BJ (cell line): Measurements from ENCODE around the gene HIPK3. TPM values are rescaled to one million over a fixed set of nuclear protein-coding genes. Genes with fewer than 3 reads are reported as not detected.

Source experiments
- CTCF ChIA-PET: fragments of 350-600 bp; formaldehyde crosslinking; extraction: SDS; loops from one replicate; lab custom pipeline; 2021; ENCODE audit warnings: antibody characterized with exemption, inconsistent platforms; lab: Yijun Ruan, JAX
- POLR2A ChIA-PET: fragments of 300-600 bp; sonication (Branson Sonifier 250); formaldehyde crosslinking; extraction: SDS; loops from one replicate; lab custom pipeline; 2021; ENCODE audit warnings: antibody characterized with exemption; lab: Charles Lee
- DNase-seq: peaks from one replicate; pipeline ENCODE4 v3.0.0-alpha.2; 2011; ENCODE audit warnings: low read depth
- H3K27me3 ChIP-seq: 2 replicates; pipeline ENCODE4 v1.6.0; 2011; ENCODE audit warnings: low read length; ENCODE audit not compliant: control insufficient read depth, insufficient read depth
- H3K36me3 ChIP-seq: 2 replicates; pipeline ENCODE4 v1.5.1; 2011; ENCODE audit warnings: low read length; ENCODE audit not compliant: control insufficient read depth, insufficient read depth
- H3K4me3 ChIP-seq: 2 replicates; pipeline ENCODE4 v1.5.1; 2011; ENCODE audit warnings: low read depth, mild to moderate bottlenecking, control low read depth, low read length
- polyA plus RNA-seq: library from polyadenylated mRNA; depleted of rRNA; stranded (reverse); fragments of >200 nt; gene quantifications from 2 replicates; pipeline ENCODE4 v1.2.3, GENCODE V29; 2011
- TF ChIP-seq, protein P1 (sequence below): IDR thresholded peaks from 2 replicates; pipeline ENCODE4 v1.5.1; 2011; ENCODE audit warnings: low read depth, mild to moderate bottlenecking, control low read depth, inconsistent platforms, low read length, moderate library complexity; ENCODE audit not compliant: insufficient read depth

HIPK3 gene
- polyA plus RNA-seq, 1 experiment, result 18.9 TPM

DNA sequence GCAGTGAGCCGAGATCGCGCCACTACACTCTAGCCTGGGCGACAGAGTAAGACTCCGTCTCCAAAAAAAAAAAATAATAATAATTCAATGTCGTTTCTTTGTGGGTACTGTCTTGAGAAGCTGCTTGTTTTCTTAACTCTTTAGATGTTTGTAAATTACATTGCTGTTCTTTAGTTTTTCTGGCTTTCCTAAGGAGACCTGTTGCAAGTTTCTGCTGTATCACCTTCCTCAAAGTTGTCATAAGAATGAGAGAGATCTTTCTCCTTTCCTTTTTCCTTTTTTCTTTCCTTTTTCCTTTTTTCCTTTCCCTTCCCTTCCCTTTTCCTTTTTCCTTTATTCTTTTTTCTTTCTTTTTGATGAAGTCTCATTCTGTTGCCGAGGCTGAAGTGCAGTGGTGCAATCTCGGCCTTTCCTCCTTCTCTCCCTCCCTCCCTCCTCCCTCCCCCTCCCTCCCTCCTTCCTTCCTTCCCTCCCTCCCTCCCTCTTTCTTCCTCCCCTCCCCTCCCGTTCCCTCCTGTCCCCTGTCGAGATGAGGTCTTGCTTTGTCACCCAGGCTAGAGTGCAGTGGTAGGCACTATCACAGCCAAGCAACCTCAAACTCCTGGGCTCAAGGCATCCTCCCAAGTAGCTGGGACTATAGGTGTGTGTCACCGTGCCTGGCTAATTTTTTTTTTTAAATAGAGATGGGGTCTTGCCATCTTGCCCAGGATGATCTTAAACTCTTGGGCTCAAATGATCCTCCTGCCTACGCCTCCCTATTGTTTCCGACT, 15.3 kb downstream of the HIPK3 start:
- TF ChIP-seq, protein P1, sequence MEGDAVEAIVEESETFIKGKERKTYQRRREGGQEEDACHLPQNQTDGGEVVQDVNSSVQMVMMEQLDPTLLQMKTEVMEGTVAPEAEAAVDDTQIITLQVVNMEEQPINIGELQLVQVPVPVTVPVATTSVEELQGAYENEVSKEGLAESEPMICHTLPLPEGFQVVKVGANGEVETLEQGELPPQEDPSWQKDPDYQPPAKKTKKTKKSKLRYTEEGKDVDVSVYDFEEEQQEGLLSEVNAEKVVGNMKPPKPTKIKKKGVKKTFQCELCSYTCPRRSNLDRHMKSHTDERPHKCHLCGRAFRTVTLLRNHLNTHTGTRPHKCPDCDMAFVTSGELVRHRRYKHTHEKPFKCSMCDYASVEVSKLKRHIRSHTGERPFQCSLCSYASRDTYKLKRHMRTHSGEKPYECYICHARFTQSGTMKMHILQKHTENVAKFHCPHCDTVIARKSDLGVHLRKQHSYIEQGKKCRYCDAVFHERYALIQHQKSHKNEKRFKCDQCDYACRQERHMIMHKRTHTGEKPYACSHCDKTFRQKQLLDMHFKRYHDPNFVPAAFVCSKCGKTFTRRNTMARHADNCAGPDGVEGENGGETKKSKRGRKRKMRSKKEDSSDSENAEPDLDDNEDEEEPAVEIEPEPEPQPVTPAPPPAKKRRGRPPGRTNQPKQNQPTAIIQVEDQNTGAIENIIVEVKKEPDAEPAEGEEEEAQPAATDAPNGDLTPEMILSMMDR, result no peak
- H3K4me3 ChIP-seq, result no peak overlapping the region
- POLR2A ChIA-PET, result no interaction called here
- no peaks in the 10 kb centered on the region for H3K27me3 ChIP-seq
- no peaks in the 10 kb centered on the region for H3K36me3 ChIP-seq
- CTCF ChIA-PET, result no interaction called here
- no peak for DNase-seq

DNA sequence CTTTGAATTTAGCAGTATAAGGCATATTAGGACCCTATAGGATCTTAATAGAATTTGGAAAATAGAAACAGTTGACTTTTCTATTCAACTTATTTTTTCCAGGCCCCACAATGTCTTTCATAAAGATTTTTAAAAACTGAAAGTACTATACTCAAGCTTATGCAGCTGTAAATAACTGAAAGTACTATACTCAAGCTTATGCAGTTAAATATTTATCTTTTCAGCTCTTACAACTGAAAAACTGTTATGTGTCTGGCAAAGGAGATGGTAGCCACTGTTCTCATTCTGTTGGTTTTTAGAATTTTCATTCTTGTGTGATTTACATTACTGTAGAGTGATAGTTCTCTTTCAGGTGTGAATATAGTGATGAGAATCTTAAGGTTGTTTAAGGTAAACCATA, 16.5 kb downstream of the HIPK3 start:
- no peak for DNase-seq
- Histone ChIP-seq H3K4me3 (no peak overlapping the region), H3K36me3 (no peaks in the 10 kb centered on the region), H3K27me3 (no peaks in the 10 kb centered on the region)
- CTCF ChIA-PET, result interaction anchor here (0.6 to 1.4 kb wide), 2 partner anchors 10 to 46 kb away, joined by 3 to 4 read pairs; no protein-coding TSS in a partner anchor
- POLR2A ChIA-PET, result interaction anchor here (0.7 kb wide), 1 partner anchor 449 kb away, joined by 3 read pairs; no protein-coding TSS in a partner anchor
- TF ChIP-seq, protein P1, result no peak

DNA sequence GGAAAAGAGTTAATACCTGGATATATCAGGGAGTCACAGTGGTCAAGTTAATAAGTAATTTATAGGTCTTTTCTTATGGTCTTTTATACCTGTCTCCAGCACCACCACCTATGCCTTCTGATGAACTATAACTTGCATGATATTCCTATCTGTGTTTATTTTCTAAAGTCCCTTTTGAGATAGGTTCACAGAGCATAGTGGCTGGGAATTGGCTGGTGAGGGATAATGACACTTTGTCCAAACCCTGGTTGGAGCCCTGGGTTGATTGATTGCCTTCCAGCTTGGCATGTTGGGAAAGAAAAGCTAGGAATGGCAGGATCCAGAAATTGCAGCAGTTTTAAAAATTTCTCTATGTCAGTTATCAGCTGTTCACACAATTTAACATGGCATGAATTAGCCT, 23.2 kb downstream of the HIPK3 start:
- POLR2A ChIA-PET, result no interaction called here

DNA sequence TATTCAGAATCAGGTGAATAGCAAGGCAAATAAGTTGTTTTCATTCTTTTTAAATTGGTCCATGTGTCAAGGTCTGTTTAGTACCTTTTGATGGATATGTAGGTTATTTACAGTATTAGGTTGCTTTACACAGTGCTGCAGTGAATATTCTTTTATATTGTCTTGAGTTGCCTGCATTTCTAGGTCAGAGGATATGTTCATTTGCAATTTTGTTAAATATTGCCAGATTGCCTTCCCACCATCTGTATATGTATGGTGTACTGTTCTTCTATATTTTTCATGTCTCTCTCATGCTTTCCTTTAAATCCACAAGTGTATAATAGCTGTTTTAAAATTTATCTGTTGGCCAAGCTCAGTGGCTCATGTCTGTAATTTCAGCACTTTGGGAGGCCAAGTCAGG, 24.6 kb downstream of the HIPK3 start:
- peaks cover 3% of the 10 kb centered on the region for H3K36me3 ChIP-seq
- ChIA-PET CTCF (interaction anchor here (0.8 kb wide), 1 partner anchor 114 kb away, joined by 3 read pairs; no protein-coding TSS in a partner anchor), POLR2A (no interaction called here)
- H3K4me3 ChIP-seq, result no peak overlapping the region
- no peaks in the 10 kb centered on the region for H3K27me3 ChIP-seq
- TF ChIP-seq, protein P1, result no peak
- no peak for DNase-seq

More for the DNA sequence above, 23.2 kb downstream of the HIPK3 start:
- Histone ChIP-seq H3K36me3 (no peaks in the 10 kb centered on the region), H3K27me3 (no peaks in the 10 kb centered on the region), H3K4me3 (no peak overlapping the region)
- DNase-seq, result no peak
- TF ChIP-seq, protein P1, result no peak
- CTCF ChIA-PET, result interaction anchor here (0.9 kb wide), 1 partner anchor 11 kb away, joined by 4 read pairs; no protein-coding TSS in a partner anchor

DNA sequence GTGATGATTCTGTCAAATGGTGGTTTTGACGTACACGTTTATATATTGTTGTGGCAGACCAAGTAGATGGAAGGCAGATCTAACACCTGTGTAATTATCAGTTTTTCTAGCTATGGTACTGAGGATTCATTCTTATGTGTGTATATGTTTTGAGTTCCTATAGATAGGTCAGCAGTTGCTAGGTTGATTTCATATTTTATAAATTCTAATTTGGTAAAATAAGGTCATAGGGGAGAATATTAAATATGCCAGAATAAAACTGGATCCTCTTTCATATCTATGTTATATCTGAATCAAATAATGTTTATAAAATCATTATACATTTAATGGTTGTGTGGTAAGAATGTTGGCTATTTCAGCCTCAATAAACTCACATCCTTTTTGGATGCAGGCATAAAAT, 27.6 kb downstream of the HIPK3 start:
- TF ChIP-seq, protein P1, result no peak
- Histone ChIP-seq H3K27me3 (no peaks in the 10 kb centered on the region), H3K36me3 (peaks cover 3% of the 10 kb centered on the region), H3K4me3 (no peak overlapping the region)
- DNase-seq, result no peak
- ChIA-PET CTCF (interaction anchor here (0.6 to 0.9 kb wide), 2 partner anchors 14 to 66 kb away, joined by 3 read pairs; no protein-coding TSS in a partner anchor), POLR2A (no interaction called here)
